Chondrocyte (in vitro differentiated cells): Measurements from ENCODE around the gene SLC27A2. TPM values are rescaled to one million over a fixed set of nuclear protein-coding genes. Genes with fewer than 3 reads are reported as not detected.

ENCODE experiments used
- DNase-seq: peaks from one replicate; pipeline ENCODE4 v3.0.0; 2021; ENCODE audit warnings: mixed read lengths, low spot score
- H3K27ac Mint-ChIP-seq: one replicate; pipeline ENCODE4 v1.8.0; 2021; ENCODE audit warnings: mild to moderate bottlenecking, moderate library complexity, mixed read lengths; ENCODE audit not compliant: unreplicated experiment
- H3K27me3 Mint-ChIP-seq: 2 replicates; pipeline ENCODE4 v1.8.0; 2021; ENCODE audit warnings: low read depth, mixed read lengths
- H3K36me3 Mint-ChIP-seq: 2 replicates; pipeline ENCODE4 v1.8.0; 2021; ENCODE audit warnings: low read depth, mixed read lengths
- H3K4me1 Mint-ChIP-seq: 2 replicates; pipeline ENCODE4 v1.8.0; 2021; ENCODE audit warnings: low read depth, mild to moderate bottlenecking, mixed read lengths
- H3K4me3 Mint-ChIP-seq: one replicate; pipeline ENCODE4 v1.8.0; 2021; ENCODE audit warnings: mild to moderate bottlenecking, moderate library complexity, mixed read lengths; ENCODE audit not compliant: unreplicated experiment
- H3K9me3 Mint-ChIP-seq: 2 replicates; pipeline ENCODE4 v1.8.0; 2021; ENCODE audit warnings: low read depth, mixed read lengths
- CTCF ChIP-seq: fragments of 200-600 bp; sonication (generic); IDR thresholded peaks from 2 replicates; pipeline ENCODE4 v1.5.0; 2021; ENCODE audit warnings: antibody characterized with exemption, mild to moderate bottlenecking, moderate library complexity
- total RNA-seq: library from RNA; stranded (reverse); gene quantifications from 3 replicates; pipeline ENCODE4 v1.2.1, GENCODE V29; 2021

SLC27A2 gene
- total RNA-seq, 1 donor from 2014 or later, result not detected

DNA sequence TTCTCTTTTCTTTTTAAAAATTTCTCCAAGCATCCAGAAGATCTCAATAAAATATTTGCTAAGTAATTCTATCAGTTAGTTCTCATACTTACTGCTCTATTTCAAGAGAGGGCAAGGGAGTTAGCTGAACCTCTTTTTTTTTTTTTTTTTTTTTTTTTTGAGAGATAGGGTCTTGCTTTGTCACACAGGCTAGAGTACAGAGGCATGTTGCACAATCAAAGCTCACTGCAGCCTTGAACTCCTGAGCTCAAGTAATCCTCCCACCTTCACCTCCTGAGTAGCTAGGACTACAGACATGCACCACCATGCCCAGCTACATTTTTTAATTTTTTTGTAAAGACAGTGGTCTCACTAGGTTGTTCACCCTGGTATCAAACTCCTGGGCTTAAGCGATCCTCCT is 62.2 kb downstream of the SLC27A2 start:
- H3K9me3 Mint-ChIP-seq, result no peaks in the 10 kb centered on the region
- no peaks in the 10 kb centered on the region for H3K36me3 Mint-ChIP-seq
- peaks cover 3% of the 10 kb centered on the region for H3K4me1 Mint-ChIP-seq
- no peaks in the 10 kb centered on the region for H3K27me3 Mint-ChIP-seq
- H3K4me3 Mint-ChIP-seq, result no peak overlapping the region
- DNase-seq, result no peak
- no peak for TF ChIP-seq CTCF
- no peak overlapping the region for H3K27ac Mint-ChIP-seq

GRCh38 chr15:50244959-50245624 is 63.1 kb downstream of the SLC27A2 start:
- Mint-ChIP-seq H3K9me3 (no peaks in the 10 kb centered on the region), H3K36me3 (no peaks in the 10 kb centered on the region), H3K27ac (no peak overlapping the region), H3K4me3 (no peak overlapping the region), H3K4me1 (peaks cover 3% of the 10 kb centered on the region), H3K27me3 (no peaks in the 10 kb centered on the region)
- DNase-seq, result no peak
- no peak for TF ChIP-seq CTCF

DNA sequence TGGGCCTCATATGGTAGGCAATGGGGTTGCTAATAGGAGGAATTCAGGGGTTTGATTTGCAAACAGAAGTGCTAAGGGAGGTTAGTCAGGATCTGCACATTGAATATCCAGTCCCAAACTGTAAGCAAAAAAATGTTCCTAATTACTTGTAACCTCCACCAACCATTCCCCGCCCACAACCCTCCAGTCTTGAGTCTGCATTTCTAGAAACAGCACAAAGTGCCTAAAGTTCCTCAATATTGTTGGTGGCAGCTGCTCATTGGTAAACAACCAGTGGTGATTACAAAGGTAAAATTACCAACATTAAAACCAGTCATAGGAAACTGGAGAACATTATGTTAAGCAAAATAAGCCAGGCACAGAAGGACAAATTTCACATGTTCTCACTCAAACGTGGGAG is 64.6 kb downstream of the SLC27A2 start:
- Mint-ChIP-seq H3K4me3 (no peak overlapping the region), H3K9me3 (no peaks in the 10 kb centered on the region), H3K27ac (no peak overlapping the region), H3K4me1 (no peaks in the 10 kb centered on the region), H3K36me3 (no peaks in the 10 kb centered on the region), H3K27me3 (no peaks in the 10 kb centered on the region)
- no peak for DNase-seq
- TF ChIP-seq CTCF, result no peak

- H3K27ac Mint-ChIP-seq, result no peak overlapping the region
- no peak for TF ChIP-seq CTCF
- H3K4me3 Mint-ChIP-seq, result no peak overlapping the region
These were observed 66.0 kb downstream of the SLC27A2 start for GRCh38 chr15:50247819-50248655.

GRCh38 chr15:50248994-50249582 is 67.1 kb downstream of the SLC27A2 start:
- Mint-ChIP-seq H3K36me3 (no peaks in the 10 kb centered on the region), H3K4me1 (no peaks in the 10 kb centered on the region), H3K9me3 (no peaks in the 10 kb centered on the region), H3K27ac (no peak overlapping the region), H3K4me3 (no peak overlapping the region), H3K27me3 (no peaks in the 10 kb centered on the region)
- DNase-seq, result no peak
- no peak for TF ChIP-seq CTCF

More at GRCh38 chr15:50247819-50248655, 66.0 kb downstream of the SLC27A2 start:
- no peaks in the 10 kb centered on the region for H3K9me3 Mint-ChIP-seq
- no peaks in the 10 kb centered on the region for H3K27me3 Mint-ChIP-seq
- DNase-seq, result no peak
- no peaks in the 10 kb centered on the region for H3K36me3 Mint-ChIP-seq
- no peaks in the 10 kb centered on the region for H3K4me1 Mint-ChIP-seq
